Endothelial cell of umbilical vein (primary cell): ENCODE measurements around the gene AK4. TPM values are rescaled to one million over a fixed set of nuclear protein-coding genes. Genes with fewer than 3 reads are reported as not detected.

ENCODE experiments used
- BruUV-seq: library from RNA; stranded (reverse); fragments of 400-500 nt; replicated peaks from 2 replicates; lab custom pipeline; 2021; lab: Mats Ljungman, UMichigan
- CTCF ChIA-PET: fragments of 300-600, 350-600 bp; sonication (Branson Sonifier 250); formaldehyde crosslinking; loops from one replicate; lab custom pipeline; 2021; ENCODE audit warnings: antibody characterized with exemption, inconsistent platforms; lab: Charles Lee
- POLR2A ChIA-PET: fragments of 300-600, 350-600 bp; sonication (Branson Sonifier 250); formaldehyde crosslinking; loops from one replicate; lab custom pipeline; 2021; ENCODE audit warnings: antibody characterized with exemption, inconsistent platforms; lab: Charles Lee
- DNase-seq: peaks from one replicate; pipeline ENCODE4 v3.0.0-alpha.2; 2011; ENCODE audit warnings: low read depth, low spot score
- FAIRE-seq: peaks from 2 replicates; lab custom pipeline; 2011; peaks lifted over from hg19 to GRCh38; lab: Jason Lieb, UNC
- H2AFZ ChIP-seq: 2 replicates; pipeline ENCODE4 v1.6.0; 2012; ENCODE audit warnings: low read depth, low read length, control low read depth, inconsistent platforms
- H3K27ac ChIP-seq: 2 replicates; pipeline ENCODE4 v1.5.1; 2011; ENCODE audit warnings: low read depth, mild to moderate bottlenecking, control low read depth, low read length, moderate library complexity; ENCODE audit not compliant: insufficient read depth
- H3K27me3 ChIP-seq, 2 experiments: 2 replicates each; pipeline versions ENCODE4 v1.6.0 to v1.6.1; 2011; ENCODE audit warnings: low read length in 2 of 2, mixed read lengths in 1 of 2; ENCODE audit not compliant: control insufficient read depth in 2 of 2, insufficient read depth in 2 of 2
- H3K36me3 ChIP-seq, 2 experiments: 2 replicates in 1 of 2; 3 replicates in 1 of 2; pipeline ENCODE4 v1.5.1; 2011; ENCODE audit warnings: low read length in 2 of 2, mild to moderate bottlenecking in 1 of 2, moderate library complexity in 1 of 2; ENCODE audit not compliant: control insufficient read depth in 2 of 2, insufficient read depth in 2 of 2; ENCODE audit errors: extremely low read depth in 1 of 2
- H3K4me1 ChIP-seq: 3 replicates; pipeline ENCODE4 v1.5.1; 2011; ENCODE audit warnings: mild to moderate bottlenecking, low read length; ENCODE audit not compliant: control insufficient read depth, insufficient read depth; ENCODE audit errors: extremely low read depth
- H3K4me2 ChIP-seq: 2 replicates; pipeline ENCODE4 v1.6.1; 2011; ENCODE audit warnings: low read length, control low read depth, mixed read lengths; ENCODE audit not compliant: insufficient read depth
- H3K4me3 ChIP-seq, 3 experiments: fragments of 200-600 bp in 1 of 3; sonication (generic), shearing (Covaris generic) in 1 of 3; replicated peaks in 1 of 3; 2 replicates each; pipeline ENCODE4 v1.5.1; 2011 to 2016; ENCODE audit warnings: control low read depth in 3 of 3, low read length in 3 of 3, mild to moderate bottlenecking in 2 of 3, inconsistent platforms in 1 of 3, low read depth in 1 of 3, moderate library complexity in 1 of 3; ENCODE audit not compliant: insufficient read depth in 1 of 3
- H3K79me2 ChIP-seq: 2 replicates; pipeline ENCODE4 v1.6.0; 2012; ENCODE audit warnings: low read length, inconsistent platforms; ENCODE audit not compliant: control insufficient read depth, insufficient read depth
- H3K9ac ChIP-seq: replicated peaks from 2 replicates; pipeline ENCODE3; 2011; ENCODE audit warnings: low read length, control low read depth; ENCODE audit not compliant: insufficient read depth; ENCODE audit errors: extremely low read depth
- H3K9me1 ChIP-seq: replicated peaks from 3 replicates; pipeline ENCODE4 v1.6.0; 2011; ENCODE audit warnings: mild to moderate bottlenecking, low read length; ENCODE audit not compliant: control insufficient read depth, insufficient read depth; ENCODE audit errors: extremely low read depth
- H3K9me3 ChIP-seq: replicated peaks from 2 replicates; pipeline ENCODE4 v1.5.1; 2012; ENCODE audit warnings: low read length, inconsistent platforms; ENCODE audit not compliant: control insufficient read depth, insufficient read depth
- H4K20me1 ChIP-seq: replicated peaks from 2 replicates; pipeline ENCODE3; 2011; ENCODE audit warnings: mild to moderate bottlenecking, low read length; ENCODE audit not compliant: control insufficient read depth, insufficient read depth; ENCODE audit errors: extremely low read depth
- EZH2 ChIP-seq: IDR thresholded peaks from 2 replicates; pipeline ENCODE4 v1.6.1; 2012; ENCODE audit warnings: borderline replicate concordance, low read depth, mild to moderate bottlenecking, moderate library complexity, low read length, inconsistent platforms; ENCODE audit not compliant: severe bottlenecking
- FOS ChIP-seq: IDR thresholded peaks from 2 replicates; pipeline ENCODE4 v1.6.1; 2011; ENCODE audit warnings: mild to moderate bottlenecking, low read length, moderate library complexity, borderline replicate concordance; ENCODE audit not compliant: insufficient read depth
- GATA2 ChIP-seq: IDR thresholded peaks from 2 replicates; pipeline ENCODE4 v1.7.0; 2011; ENCODE audit warnings: low read depth, mild to moderate bottlenecking, moderate library complexity, mixed read lengths, low read length; ENCODE audit not compliant: insufficient read length, insufficient read depth
- JUN ChIP-seq: IDR thresholded peaks from 2 replicates; pipeline ENCODE4 v1.6.1; 2011; ENCODE audit warnings: borderline replicate concordance, low read depth; ENCODE audit not compliant: insufficient read length, insufficient read depth
- MYC ChIP-seq: IDR thresholded peaks from one replicate; pipeline ENCODE4 v1.6.1; 2011; ENCODE audit warnings: mild to moderate bottlenecking, low read depth, low read length
- POLR2A ChIP-seq: IDR thresholded peaks from 2 replicates; pipeline ENCODE4 v1.6.1; 2012; ENCODE audit warnings: low read depth, mild to moderate bottlenecking, control low read depth, low read length
- POLR2AphosphoS5 ChIP-seq: IDR thresholded peaks from 2 replicates; pipeline ENCODE4 v1.6.1; 2012; ENCODE audit warnings: low read depth, mild to moderate bottlenecking, control low read depth, low read length, moderate library complexity; ENCODE audit not compliant: insufficient read depth
- dilution Hi-C: fragments of 300-500 bp; cut with MboI; formaldehyde crosslinking; loops from one replicate; pipeline ENCODE4 v1.15.0; 2019; ENCODE audit warnings: low sequenced_read_pairs; ENCODE audit not compliant: extremely low pct_ligation_motif_present
- intact Hi-C: fragments of 100-400 bp; cut with micrococcal nuclease; formaldehyde crosslinking; loops from one replicate; pipeline ENCODE4 v1.10.0; 2022
- polyA plus RNA-seq, 4 experiments: library from polyadenylated mRNA; depleted of rRNA in 3 of 4; stranded (reverse) in 3 of 4; unstranded in 1 of 4; fragments of >200 nt; gene quantifications; 2 replicates each; pipeline versions ENCODE4 v1.2.1 to v1.2.3, GENCODE V29; 2011 to 2012; ENCODE audit warnings: missing spikeins in 1 of 4
- total RNA-seq: library from RNA; stranded (reverse); gene quantifications from 2 replicates; pipeline ENCODE4 v1.2.3, GENCODE V29; 2021
- TF ChIP-seq, protein P1 (sequence below), 2 donors: IDR thresholded peaks; 1 replicate in 1 of 2; 2 replicates in 1 of 2; pipeline ENCODE4 v1.5.1; 2011; ENCODE audit warnings: low read length in 2 of 2, mild to moderate bottlenecking in 2 of 2, moderate library complexity in 2 of 2, control low read depth in 1 of 2, inconsistent platforms in 1 of 2, low read depth in 1 of 2; ENCODE audit not compliant: insufficient read depth in 1 of 2; ENCODE audit errors: extremely low read depth in 1 of 2
- TF ChIP-seq, protein P2 (sequence below): IDR thresholded peaks from 2 replicates; pipeline ENCODE4 v1.6.1; 2011; ENCODE audit not compliant: insufficient read depth, insufficient read length

AK4 gene
- total and polyA plus RNA-seq, 2 donors (not counting 3 experiments of a cell fraction or from before 2014, with no cell fraction given) = 2.2 to 5.6 TPM

- Histone ChIP-seq H3K27ac (no peak overlapping the region), H3K36me3 (no peaks in the 10 kb centered on the region), H4K20me1 (no peaks in the 10 kb centered on the region), H3K27me3 (no peaks in the 10 kb centered on the region), H3K9me1 (no peaks in the 10 kb centered on the region), H3K9ac (no peak overlapping the region), H3K4me1 (no peaks in the 10 kb centered on the region), H3K79me2 (no peaks in the 10 kb centered on the region), H2AFZ (no peak overlapping the region), H3K9me3 (no peaks in the 10 kb centered on the region), H3K4me2 (no peak overlapping the region), H3K4me3 (no peak overlapping the region)
- dilution Hi-C loops (no loop called here), intact Hi-C loops (no loop called here)
- no peak for TF ChIP-seq JUN
- TF ChIP-seq MYC = no peak
- TF ChIP-seq EZH2 = no peak
- TF ChIP-seq GATA2 = no peak
- no peak for TF ChIP-seq POLR2AphosphoS5
- TF ChIP-seq FOS = no peak
- TF ChIP-seq, protein P1, sequence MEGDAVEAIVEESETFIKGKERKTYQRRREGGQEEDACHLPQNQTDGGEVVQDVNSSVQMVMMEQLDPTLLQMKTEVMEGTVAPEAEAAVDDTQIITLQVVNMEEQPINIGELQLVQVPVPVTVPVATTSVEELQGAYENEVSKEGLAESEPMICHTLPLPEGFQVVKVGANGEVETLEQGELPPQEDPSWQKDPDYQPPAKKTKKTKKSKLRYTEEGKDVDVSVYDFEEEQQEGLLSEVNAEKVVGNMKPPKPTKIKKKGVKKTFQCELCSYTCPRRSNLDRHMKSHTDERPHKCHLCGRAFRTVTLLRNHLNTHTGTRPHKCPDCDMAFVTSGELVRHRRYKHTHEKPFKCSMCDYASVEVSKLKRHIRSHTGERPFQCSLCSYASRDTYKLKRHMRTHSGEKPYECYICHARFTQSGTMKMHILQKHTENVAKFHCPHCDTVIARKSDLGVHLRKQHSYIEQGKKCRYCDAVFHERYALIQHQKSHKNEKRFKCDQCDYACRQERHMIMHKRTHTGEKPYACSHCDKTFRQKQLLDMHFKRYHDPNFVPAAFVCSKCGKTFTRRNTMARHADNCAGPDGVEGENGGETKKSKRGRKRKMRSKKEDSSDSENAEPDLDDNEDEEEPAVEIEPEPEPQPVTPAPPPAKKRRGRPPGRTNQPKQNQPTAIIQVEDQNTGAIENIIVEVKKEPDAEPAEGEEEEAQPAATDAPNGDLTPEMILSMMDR (IDR thresholded peaks at IDR 0.05; ENCODE audit: extremely low read depth in 1 of 2, insufficient read depth in 1 of 2, low read depth in 1 of 2, low read length in 2 of 2) = no peak
- no peak for TF ChIP-seq POLR2A
- TF ChIP-seq, protein P2, sequence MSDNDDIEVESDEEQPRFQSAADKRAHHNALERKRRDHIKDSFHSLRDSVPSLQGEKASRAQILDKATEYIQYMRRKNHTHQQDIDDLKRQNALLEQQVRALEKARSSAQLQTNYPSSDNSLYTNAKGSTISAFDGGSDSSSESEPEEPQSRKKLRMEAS = no peak
- BruUV-seq = no TSS peak
- DNase-seq = no peak
- no peak for FAIRE-seq
- ChIA-PET CTCF (interaction anchor here (1.0 to 3.1 kb wide), 3 partner anchors 13 to 466 kb away, joined by 3 to 13 read pairs (median 4); no protein-coding TSS in a partner anchor), POLR2A (no interaction called here)
Measured at GRCh38 chr1:65221638-65222339, 73.8 kb downstream of the AK4 start.
